Inferior parietal cortex (tissue), 1 donor: Measurements from ENCODE around the gene CDCA4.

Experiments used
- DNase-seq: peaks from one replicate; pipeline ENCODE4 v3.0.0-alpha.2; 2016; ENCODE audit errors: extremely low spot score

The CDCA4 gene

DNA sequence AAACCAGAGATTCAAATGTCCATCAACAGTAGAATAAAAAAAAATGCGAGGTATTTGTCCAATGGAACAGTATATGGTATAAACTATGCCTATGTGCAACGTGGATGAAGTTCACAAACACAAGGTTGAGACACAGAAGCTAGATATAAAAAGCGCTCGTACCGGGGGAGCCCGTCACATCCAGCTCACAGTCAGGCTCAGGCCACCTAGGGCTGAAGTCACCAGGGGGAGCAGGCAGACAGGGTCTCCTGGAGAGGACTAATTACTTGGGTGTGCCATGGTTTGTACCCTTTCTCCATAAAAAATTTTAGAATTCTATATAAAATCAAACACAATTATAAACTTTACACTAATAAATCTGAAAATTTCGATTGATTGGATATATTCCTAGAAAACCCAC is 56.3 kb downstream of the CDCA4 start:
- no peak for DNase-seq
